Thyroid gland (tissue), 4 donors: ENCODE measurements around the gene CRYBA2. TPM values are rescaled to one million over a fixed set of nuclear protein-coding genes. Genes with fewer than 3 reads are reported as not detected.

ENCODE experiments used
- DNase-seq, 2 donors: peaks; one replicate each; pipeline ENCODE4 v3.0.0-alpha.2; 2019
- H3K27ac ChIP-seq, 3 donors: fragments of 200-600 bp; sonication (generic); 1 replicate in 2 of 3; 2 replicates in 1 of 3; pipeline ENCODE4 v1.5.1; 2016 to 2019; ENCODE audit warnings: mild to moderate bottlenecking in 1 of 3, moderate library complexity in 1 of 3
- H3K27me3 ChIP-seq: fragments of 200-600 bp; sonication (generic); one replicate; pipeline ENCODE4 v1.5.1; 2019
- H3K36me3 ChIP-seq, 2 donors: fragments of 200-600 bp; sonication (generic); one replicate each; pipeline ENCODE4 v1.5.1; 2016 to 2019
- H3K4me1 ChIP-seq, 2 donors: fragments of 200-600 bp; sonication (generic); one replicate each; pipeline ENCODE4 v1.5.1; 2017 to 2019
- H3K4me3 ChIP-seq, 3 donors: fragments of 200-600 bp; sonication (generic); replicated peaks in 1 of 3; 1 replicate in 2 of 3; 2 replicates in 1 of 3; pipeline ENCODE4 v1.5.1; 2016; ENCODE audit warnings: mild to moderate bottlenecking in 1 of 3
- H3K9me3 ChIP-seq: fragments of 200-600 bp; sonication (generic); one replicate; pipeline ENCODE4 v1.5.1; 2017
- POLR2A ChIP-seq, 2 donors: fragments of 450-650 bp; IDR thresholded peaks; one replicate each; pipeline ENCODE4 v1.6.1; 2017; ENCODE audit warnings: antibody characterized with exemption in 2 of 2, mild to moderate bottlenecking in 2 of 2, moderate library complexity in 1 of 2
- WGBS, 2 donors: methylation state at CpG; one replicate each; pipeline ENCODE4 v1.1.5; 2017; 5-methylcytosine and 5-hydroxymethylcytosine counted together
- intact Hi-C: fragments of 100-400 bp; cut with DNase I; formaldehyde crosslinking; loops from one replicate; pipeline ENCODE4 v1.15.1; 2023
- total RNA-seq, 4 donors: library from RNA; depleted of rRNA; stranded (reverse); fragments of >200 nt; gene quantifications; one replicate each; pipeline ENCODE4 v1.2.3, GENCODE V29; 2016
- TF ChIP-seq, protein P1 (sequence below), 6 experiments: fragments of 200-600 bp in 3 of 6; fragments of 450-650 bp in 3 of 6; sonication (generic) in 3 of 6; IDR thresholded peaks; one replicate each; pipeline ENCODE4 v1.5.1; 2016 to 2019; ENCODE audit warnings: antibody characterized with exemption in 6 of 6, mild to moderate bottlenecking in 2 of 6, inconsistent platforms in 1 of 6, moderate library complexity in 1 of 6

The CRYBA2 gene
- total RNA-seq, 4 donors from 2014 or later, result not detected

- DNase-seq, result no peak
- H3K4me3 ChIP-seq, result no peak overlapping the region
- H3K27me3 ChIP-seq, result no peaks in the 10 kb centered on the region
- intact Hi-C loops, result no loop called here
- 87 to 88% methylated on average over 5 of the region's 5 CpGs for WGBS, 2 donors
- no peaks in the 10 kb centered on the region for H3K36me3 ChIP-seq
- TF ChIP-seq, protein P1, sequence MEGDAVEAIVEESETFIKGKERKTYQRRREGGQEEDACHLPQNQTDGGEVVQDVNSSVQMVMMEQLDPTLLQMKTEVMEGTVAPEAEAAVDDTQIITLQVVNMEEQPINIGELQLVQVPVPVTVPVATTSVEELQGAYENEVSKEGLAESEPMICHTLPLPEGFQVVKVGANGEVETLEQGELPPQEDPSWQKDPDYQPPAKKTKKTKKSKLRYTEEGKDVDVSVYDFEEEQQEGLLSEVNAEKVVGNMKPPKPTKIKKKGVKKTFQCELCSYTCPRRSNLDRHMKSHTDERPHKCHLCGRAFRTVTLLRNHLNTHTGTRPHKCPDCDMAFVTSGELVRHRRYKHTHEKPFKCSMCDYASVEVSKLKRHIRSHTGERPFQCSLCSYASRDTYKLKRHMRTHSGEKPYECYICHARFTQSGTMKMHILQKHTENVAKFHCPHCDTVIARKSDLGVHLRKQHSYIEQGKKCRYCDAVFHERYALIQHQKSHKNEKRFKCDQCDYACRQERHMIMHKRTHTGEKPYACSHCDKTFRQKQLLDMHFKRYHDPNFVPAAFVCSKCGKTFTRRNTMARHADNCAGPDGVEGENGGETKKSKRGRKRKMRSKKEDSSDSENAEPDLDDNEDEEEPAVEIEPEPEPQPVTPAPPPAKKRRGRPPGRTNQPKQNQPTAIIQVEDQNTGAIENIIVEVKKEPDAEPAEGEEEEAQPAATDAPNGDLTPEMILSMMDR (IDR thresholded peaks at IDR 0.05), result no peak
- no peak for TF ChIP-seq POLR2A (IDR thresholded peaks at IDR 0.05)
- no peak overlapping the region for H3K27ac ChIP-seq
- H3K4me1 ChIP-seq, result no peaks in the 10 kb centered on the region
- no peaks in the 10 kb centered on the region for H3K9me3 ChIP-seq
Observed at GRCh38 chr2:219010873-219011272, 17.7 kb upstream of the CRYBA2 start.

- TF ChIP-seq, protein P1 (IDR thresholded peaks at IDR 0.05), result peak in 4 of 6 experiments; percentile 18 to 55 (median 33)
- no peak for TF ChIP-seq POLR2A (IDR thresholded peaks at IDR 0.05)
- WGBS, 2 donors, result 29 to 46% methylated on average over 5 to 6 of the region's 6 CpGs
- H3K9me3 ChIP-seq, result no peaks in the 10 kb centered on the region
- H3K4me3 ChIP-seq, result no peak overlapping the region
- H3K4me1 ChIP-seq, result no peaks in the 10 kb centered on the region
- intact Hi-C loops, result no loop called here
- no peaks in the 10 kb centered on the region for H3K27me3 ChIP-seq
- peak; percentile 28 to 42 for DNase-seq
- no peaks in the 10 kb centered on the region for H3K36me3 ChIP-seq
- no peak overlapping the region for H3K27ac ChIP-seq
Observed at GRCh38 chr2:219010162-219010756, 17.0 kb upstream of the CRYBA2 start.

DNA sequence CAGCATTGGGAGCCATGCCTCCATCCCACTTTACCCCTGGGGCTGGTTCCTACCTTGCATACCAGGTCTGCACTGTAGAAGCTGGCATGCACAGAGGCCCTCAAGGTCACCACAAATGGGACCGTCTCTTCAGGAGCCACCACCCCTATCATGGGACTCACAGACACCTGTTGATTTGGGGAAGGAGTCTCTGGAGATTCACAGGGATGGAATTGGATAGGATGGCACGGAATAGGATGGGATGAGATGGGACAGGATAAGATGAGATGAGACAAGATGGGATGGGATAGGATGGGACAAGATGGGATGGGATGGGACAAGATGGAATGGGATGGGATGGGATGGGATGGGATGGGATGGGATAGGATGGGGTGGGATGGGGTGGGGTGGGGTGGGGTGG lies 16.1 kb upstream of the CRYBA2 start:
- TF ChIP-seq, protein P1 (IDR thresholded peaks at IDR 0.05), result no peak
- no peak for TF ChIP-seq POLR2A (IDR thresholded peaks at IDR 0.05)
- Histone ChIP-seq H3K36me3 (no peaks in the 10 kb centered on the region), H3K27ac (no peak overlapping the region), H3K27me3 (peaks cover 1% of the 10 kb centered on the region), H3K4me3 (no peak overlapping the region), H3K4me1 (no peaks in the 10 kb centered on the region), H3K9me3 (no peaks in the 10 kb centered on the region)
- intact Hi-C loops, result no loop called here
- 58 to 64% methylated on average over 2 of the region's 2 CpGs for whole genome bisulfite sequencing, 2 donors
- DNase-seq, result no peak

GRCh38 chr2:219003979-219004378 lies 10.8 kb upstream of the CRYBA2 start:
- no peak for DNase-seq
- H3K9me3 ChIP-seq, result no peaks in the 10 kb centered on the region
- peaks cover 22% of the 10 kb centered on the region for H3K27me3 ChIP-seq
- 79 to 85% methylated on average over 3 of the region's 3 CpGs for WGBS, 2 donors
- no peak for TF ChIP-seq POLR2A (IDR thresholded peaks at IDR 0.05)
- TF ChIP-seq, protein P1 (IDR thresholded peaks at IDR 0.05), result no peak
- no peak overlapping the region for H3K4me3 ChIP-seq
- no peaks in the 10 kb centered on the region for H3K36me3 ChIP-seq
- H3K27ac ChIP-seq, result no peak overlapping the region
- peaks cover 20 to 22% of the 10 kb centered on the region in 2 donors for H3K4me1 ChIP-seq
- intact Hi-C loops, result no loop called here

DNA sequence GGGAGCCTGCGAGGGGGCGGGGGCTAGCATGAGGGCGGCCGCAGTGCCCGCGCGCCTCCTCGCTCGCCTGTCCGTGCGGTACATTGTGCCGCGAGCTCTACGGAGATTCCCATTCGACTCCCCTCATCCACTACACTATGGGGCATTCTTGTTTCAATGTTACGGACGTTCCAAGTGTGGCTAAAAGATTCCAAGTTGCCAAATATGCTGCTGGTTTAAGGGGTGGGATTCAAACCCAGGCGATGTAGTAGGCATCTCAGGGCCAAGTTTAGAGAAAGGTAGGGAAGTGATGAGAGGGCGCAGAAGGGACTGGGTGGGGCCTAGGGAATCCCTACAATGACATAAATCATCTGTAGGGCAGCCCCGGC lies 10.0 kb upstream of the CRYBA2 start:
- Histone ChIP-seq H3K4me3 (no peak overlapping the region), H3K27ac (no peak overlapping the region), H3K36me3 (no peaks in the 10 kb centered on the region), H3K9me3 (no peaks in the 10 kb centered on the region), H3K27me3 (peaks cover 22% of the 10 kb centered on the region), H3K4me1 (peaks cover 20 to 22% of the 10 kb centered on the region in 2 donors)
- 8% methylated on average over 18 to 19 of the region's 20 CpGs for WGBS, 2 donors
- intact Hi-C loops, result no loop called here
- TF ChIP-seq, protein P1 (IDR thresholded peaks at IDR 0.05), result no peak
- no peak for TF ChIP-seq POLR2A (IDR thresholded peaks at IDR 0.05)
- no peak for DNase-seq
